T follicular helper cell (primary cell): ENCODE measurements around the gene INPP5B.

ENCODE experiments used
- DNase-seq: peaks from one replicate; pipeline ENCODE4 v3.0.0-alpha.2; 2020; ENCODE audit warnings: low read depth

The INPP5B gene

DNA sequence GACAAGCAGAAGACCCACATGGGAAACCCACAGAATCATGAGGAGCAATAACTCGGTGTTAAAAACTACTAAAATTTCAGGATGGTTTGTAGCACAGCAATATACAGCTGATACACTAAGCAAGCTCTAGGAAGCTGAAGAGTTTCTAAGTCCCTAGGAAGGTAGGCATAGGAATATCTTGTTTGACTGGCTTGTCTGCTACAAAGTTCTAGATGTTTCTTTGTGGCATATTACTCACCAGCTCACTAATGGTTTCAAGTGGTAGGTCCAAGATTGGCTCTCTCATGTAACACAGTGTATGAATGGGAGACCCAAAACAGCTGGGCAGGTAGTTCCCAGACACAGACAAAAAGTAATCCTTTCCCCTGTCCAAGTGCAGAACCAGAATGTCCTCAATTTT is 74.2 kb downstream of the INPP5B start:
- DNase-seq: no peak

DNA sequence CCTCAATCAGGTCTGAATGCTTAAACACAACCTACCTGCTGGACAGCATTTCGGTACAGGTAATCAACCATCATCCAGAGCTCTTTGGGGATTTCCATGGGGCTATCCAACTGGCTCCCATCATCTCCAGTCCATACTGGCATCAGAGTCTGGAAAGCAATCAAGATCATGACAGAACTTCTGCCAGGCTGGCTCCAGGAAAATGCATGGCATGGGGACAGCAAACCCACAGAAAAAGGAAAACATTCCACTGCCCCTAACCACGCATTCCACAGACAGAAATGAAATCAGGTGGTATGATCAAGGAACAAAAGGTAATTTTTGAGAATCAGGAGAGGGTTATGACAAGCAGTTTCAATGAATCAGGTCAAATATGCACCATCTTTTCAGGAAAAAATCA is 78.4 kb downstream of the INPP5B start:
- DNase-seq: no peak

DNA sequence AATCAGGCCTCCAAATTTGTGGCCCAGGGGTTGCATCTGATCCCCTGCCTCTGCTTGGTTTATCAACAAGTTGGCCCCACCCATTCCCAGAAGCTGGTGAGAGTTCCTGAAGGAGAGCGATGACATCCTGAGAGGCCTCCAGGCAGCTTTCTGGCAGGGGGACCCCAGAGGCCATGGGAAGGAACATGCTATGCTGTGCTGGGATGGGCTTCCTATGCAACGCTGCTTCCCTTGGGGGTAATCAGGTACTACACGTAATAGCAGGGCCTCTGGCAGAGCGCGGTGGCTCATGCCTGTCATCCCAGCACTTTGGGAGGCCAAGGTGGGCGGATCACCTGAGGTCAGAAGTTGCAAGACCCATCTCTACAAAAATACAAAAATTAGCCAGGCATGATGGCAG is 79.1 kb downstream of the INPP5B start:
- no peak for DNase-seq

DNA sequence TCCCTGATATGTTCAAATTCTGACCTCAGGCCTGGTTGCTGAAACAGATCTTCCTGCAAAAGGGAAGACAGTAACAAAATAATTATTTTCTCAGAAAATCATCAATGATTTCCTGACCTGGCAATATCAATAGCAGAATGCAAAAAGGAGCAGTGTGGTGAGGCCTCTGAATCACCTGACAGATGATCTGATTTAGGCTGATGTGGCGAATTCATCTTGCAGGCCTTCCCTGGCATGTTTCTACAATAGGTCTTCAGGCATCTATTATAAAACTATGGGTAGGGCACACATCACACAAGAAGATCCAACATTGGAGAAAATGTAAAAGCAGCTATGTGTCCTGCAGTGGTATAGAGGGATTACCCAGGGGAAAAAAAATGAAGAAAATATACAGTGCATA is 80.4 kb downstream of the INPP5B start:
- no peak for DNase-seq

DNA sequence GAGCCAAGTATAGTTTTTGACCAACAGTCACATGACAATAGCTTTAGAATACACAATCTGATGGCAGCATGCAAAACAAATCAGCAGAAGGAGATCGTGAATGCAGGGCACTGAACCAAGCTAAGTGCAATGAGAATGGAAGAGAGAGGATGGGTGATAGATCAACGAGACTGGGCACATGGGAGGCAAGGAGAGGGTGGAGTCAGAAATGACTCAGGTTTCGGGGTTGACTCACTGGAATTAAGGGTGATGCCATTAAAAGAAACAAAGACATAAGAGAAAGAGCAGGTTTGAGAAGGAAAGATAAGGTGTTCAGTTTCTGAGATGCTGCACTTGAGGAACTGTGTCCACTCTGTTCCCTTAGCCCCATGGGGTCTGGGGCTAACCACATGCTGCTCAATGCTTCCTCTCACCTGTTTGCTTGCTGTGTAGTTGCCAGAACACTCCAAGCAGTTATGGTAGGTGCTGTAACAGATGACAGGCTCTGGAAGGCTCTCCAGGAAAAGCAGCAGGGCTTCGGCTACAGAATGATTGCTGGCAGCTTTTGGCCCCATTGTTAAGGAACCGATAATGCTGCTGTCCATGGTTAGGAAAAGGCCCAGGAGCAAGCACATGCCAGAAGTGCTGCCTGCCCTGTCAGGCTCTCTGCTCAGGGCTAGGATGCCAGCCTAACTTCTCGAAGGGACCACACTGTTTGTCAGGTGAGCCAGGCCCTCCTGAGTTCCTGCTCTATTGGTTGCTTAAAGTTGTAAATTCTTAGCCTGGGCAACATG is 81.3 kb downstream of the INPP5B start:
- DNase-seq: no peak

DNA sequence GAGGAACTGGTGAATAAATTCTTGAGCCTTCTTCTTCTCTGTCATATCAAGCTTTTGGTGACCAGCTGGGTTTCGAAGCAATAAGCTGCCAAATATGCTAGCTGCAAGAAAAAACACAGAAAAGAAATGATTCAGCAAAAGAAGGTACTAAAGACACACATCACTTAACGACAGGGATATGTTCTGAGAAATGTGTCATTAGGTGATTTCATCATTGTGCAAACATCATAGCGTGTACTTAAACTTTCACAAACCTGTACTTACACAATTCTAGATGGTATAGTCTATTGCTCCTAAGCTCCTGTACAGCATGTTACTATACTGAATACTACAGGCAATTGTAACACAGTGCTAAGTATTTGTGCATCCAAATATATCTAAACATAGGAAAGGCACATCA is 84.5 kb downstream of the INPP5B start:
- no peak for DNase-seq

DNA sequence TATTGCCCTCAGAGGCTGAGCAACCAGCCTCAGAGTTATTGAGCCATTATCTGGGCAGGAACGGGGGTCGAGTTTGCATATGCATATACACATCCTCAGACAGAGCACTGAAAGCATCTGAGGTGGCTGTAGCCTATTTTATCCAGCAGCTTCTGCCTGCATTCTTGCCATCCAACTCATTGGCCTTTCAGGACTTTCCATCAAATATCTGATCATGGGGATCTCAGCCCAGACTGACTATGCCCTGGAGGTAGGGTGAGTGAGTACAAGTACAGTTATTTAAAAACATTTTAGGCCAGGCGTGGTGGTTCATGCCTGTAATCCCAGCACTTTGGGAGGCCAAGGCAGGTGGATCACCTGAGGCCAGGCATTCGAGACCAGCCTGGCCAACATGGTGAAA is 85.7 kb downstream of the INPP5B start:
- DNase-seq: no peak

DNA sequence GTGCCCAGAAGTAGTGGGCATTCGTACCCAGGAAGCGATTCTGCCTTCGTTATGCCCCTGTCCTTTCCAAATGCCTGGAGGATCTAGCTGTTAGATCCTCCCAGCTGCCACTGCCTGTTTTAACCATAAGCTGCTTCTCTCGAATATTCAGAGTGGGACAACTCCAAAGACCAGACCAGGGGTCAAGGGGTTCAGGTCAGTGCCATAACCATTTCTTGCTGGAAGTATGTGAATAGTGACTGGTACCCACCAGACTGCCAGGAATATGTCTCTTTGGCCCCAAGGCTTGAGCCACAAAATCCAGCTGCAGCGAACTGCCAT is 86.5 kb downstream of the INPP5B start:
- DNase-seq: no peak

DNA sequence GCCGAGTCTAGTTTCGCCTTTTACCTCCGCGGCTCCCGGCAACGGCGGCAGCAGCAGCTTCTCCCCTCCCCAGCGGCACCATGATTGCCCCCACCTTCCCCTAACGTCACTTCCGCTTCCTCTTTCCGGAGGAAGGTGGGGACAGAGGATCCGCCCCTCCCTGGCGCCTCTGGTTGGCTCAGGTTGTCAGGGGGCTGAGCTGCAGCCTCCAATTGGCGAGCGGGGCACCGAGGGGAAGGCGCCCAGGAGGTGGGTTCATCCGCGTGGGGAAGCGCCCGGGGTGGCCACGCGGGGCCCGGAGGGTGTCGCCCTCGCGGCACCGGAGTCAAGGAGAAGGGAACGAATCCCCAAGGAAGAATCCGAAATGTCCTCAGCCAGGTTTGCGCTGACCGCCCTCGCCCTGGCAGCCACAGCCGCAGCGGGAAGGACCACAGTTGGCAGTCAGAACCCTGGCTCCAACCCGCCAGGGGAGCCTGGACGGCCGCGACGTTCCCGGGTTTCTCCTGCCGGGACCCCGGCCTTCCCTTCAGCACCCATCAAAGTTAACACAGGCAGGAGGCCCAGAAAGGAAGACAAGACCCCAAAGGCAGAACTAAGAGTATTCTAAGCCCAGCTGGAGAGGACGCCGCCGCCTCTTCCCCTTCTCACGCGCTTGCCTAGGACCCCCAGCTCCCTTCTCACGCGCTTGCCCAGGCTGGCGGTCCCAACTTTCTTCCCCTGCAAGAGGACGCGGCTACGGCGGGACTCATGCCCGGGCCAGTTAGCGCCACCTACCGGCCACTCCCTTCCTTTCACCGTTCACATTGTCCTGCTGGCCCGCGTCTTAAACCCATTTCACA is 87.1 kb downstream of the INPP5B start, which contains the start of gene MTF1:
Gene MTF1 (minus strand): TSS at position 86 of the 839 bp plus-strand sequence. CDS start 1,934 bp downstream, outside the sequence.
- peak; percentile 96 for DNase-seq

DNA sequence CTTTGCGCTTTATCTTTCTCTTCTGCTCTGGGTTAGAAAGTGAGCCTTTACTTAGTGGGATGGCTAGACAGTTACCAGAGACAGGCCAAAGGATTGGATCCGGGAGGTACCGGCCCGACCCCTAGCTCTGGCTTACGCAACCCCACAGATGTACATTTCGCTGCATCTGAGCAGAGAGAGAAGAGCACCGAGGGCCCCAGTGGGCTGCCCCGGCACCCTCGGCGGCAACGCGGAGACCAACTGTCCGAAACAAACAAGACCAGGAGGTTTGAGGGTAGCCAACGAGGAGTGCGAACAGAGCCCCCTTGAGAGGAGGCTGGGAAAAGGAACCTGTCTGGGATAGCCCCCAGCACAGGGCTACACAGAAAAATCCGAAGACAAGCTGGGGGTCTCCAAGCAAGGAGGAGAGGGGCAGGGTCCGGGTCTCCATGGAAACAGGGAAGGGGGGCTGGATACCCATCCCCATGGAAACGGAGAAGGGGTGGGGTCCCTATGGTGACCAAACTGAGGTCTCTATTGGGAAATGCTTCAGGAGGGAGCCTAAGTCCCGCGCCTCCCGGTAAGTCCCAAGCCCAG is 87.8 kb downstream of the INPP5B start:
- no peak for DNase-seq

DNA sequence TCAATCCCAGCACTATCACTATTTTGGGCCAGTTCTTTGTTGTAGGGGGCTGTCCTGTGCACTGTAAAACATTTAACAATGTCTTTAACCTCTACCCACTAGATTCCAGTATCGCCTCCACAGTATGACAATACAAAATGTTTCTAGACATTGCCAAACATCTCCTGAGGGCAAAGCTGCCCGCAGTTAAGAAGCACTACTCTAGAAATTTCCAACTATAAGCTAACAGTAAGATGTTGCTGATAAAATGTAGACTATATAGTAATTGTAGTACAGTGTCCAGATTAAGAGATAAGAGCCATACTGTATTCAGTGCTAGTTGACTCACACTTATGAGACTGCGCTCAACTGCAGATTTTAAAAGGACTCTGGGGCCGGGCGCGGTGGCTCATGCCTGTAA is 92.4 kb downstream of the INPP5B start:
- DNase-seq: no peak

DNA sequence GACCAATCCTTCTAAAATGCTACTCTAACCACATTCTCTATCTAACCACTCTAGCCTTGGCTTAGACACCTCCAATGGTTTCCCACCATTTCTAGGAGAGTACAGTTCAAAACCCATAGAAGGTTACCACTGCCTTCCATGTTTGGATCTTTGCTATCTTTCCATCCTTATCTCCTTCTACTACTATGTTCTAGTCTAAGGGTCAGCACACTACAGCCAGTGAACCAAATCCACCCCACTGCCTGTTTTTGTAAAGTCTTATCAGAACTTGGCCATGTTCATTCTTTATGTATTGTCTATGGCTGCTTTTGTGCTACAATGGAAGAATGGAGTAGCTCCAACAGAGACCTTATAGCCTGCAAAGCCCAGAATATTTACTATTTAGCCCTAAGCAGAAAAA is 93.7 kb downstream of the INPP5B start:
- DNase-seq: no peak

DNA sequence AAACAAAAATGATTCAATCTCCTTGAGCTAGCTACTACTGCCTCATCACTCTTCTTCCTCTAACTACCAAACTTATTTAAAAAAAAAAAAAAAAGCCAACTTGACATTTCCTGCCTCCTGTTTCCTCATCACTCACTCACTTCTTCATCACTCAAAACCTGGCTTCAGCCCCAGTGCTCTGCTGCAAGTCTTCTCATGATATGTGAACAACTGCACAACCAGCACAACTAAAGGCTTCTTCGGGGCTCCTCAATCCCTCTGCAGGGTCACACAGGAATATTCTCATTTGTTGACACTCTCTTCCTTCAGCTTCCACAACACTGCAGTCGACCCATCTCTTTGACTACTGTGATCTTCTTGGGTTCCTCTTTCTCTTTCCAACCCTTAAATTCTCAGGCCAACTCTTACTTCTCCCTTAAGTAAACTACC is 95.1 kb downstream of the INPP5B start:
- no peak for DNase-seq

DNA sequence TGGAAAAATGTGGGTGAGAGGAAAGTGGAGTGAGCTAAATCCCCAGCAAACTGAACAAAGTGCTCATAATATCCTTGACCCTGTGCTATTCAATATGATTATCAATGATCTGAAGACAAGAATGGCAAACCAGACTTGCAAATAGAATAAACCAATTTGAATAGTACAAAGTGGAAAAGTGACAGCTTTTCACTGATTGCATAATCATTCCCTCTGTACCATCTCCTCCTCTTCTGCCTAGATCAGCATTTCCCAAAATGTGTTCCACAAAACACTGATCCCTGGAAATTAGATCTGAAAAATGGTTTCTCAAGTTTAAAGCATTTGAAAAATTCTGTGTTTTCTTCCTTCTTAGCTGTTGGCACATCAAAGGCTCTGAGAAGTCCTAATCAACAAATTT is 95.6 kb downstream of the INPP5B start:
- DNase-seq: no peak

DNA sequence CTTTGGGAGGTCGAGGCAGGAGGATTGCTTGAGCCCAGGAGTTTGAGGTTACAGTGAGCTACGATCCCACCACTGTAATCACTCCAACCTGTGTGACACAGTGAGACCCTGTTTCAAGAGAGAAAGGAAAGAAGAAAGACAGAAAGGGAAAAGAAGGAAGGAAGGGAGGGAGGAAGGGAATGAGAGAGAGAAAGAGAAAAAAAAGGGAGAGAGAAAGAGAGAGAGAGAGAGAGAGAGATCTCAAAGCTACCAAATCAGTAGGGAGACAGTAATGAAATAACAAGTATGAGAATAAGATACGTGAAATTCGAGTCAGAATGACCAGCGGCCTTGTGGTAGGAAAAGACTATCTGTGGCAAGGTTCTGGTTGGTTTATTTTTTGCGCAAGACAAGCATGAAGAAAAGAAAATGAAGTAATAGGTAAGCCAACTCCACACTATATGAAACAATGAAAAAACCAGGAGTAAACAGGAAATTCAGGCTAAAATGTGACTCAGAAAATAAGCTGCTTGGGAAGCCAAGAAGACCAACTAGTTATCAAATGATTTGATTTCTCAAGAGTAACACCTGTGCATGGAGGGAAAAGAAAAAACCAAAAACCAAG is 96.4 kb downstream of the INPP5B start:
- DNase-seq: no peak

DNA sequence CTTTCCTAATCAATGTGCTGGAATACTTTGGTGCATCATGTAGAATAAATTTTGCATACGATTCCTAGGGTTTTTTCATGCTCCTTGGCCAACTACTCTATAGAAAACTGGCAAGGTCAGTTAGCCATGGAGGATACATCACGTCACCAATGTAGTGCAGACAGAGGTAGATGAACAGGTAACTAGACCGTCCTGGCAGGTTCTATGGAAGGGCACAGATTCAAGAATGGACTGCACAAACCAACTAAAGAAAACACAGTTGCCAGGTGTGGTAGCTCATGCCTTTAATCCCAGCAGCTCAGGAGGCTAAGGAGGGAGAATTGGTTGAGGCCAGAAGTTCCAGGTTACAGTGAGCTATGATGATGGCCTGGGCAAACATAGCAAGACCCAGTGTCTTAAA is 97.4 kb downstream of the INPP5B start:
- DNase-seq: no peak

DNA sequence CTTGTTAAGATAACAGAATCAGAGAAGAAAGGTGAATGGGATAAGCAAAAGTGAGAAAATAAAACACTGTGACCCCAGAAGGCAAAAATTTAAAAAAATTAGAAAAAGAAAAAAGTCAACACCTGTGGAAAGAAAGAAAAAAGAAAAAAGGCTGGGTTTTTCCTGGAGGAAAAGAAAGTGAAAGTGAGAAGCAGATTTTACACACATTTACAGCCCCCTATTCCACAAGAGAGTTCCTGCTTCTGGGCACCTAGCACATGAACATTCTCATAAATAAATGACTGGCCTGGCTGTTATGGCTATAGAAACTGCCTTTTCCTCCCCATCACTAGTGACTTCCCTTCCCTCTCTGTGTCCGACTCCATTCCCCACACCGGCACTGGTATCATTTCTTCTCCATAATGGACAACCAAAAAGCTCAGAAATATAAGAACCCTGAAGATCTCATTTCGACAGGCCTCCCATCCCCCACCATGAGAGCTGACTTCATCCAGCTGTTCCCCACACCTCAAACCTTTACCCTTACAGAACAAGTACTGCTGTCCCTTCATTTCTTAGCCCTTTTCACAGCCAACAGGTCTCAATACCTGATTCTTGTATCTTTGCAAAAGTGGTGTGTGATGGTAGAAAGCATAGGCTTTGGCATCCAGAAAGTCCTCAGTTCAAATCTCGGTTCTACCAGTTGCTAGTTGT is 100.1 kb downstream of the INPP5B start:
- DNase-seq: no peak

DNA sequence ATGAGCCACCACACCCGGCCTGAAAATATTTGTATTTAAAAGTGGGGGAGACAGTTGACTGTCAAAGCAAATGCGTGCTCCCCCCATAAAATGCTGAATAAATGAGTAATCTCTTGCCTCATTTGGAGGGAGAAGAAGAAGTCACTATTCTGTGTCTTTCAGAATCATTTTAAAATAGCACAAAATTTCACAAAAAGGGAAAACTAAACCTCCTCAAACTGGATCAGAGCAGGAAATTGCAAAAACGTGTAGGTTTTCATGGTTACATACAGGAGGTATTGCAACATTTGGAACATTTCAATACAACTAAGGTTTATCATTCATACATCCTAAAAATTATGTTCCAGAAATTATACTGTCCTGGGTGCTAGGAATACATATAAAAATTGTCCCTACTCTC is 101.1 kb downstream of the INPP5B start:
- no peak for DNase-seq

DNA sequence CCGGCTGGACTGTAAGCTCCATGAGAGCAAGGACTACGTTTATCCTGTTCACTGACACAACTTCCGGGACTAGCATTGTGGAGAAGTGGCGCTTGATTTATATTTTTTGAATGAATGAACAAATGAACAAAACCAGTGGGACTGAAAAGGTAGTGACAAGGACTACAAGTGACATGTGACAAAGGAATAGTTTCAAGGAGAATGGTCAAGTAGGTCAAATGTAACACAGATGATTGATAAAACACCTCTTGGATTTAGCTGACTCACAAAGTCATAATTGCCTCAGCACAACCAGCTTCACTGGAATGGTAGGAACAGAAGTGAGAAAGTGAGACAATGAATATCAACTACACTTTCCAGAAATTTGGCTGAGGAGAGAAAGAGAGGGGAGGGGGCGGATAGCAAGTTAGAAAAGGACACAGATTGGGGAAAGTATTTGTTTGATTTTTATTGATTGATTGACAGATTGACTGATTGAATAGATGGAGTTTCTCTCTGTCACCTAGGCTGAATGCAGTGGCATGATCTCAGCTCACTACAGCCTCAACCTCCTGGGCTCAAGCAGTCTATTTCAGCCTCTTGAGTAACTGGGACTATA is 101.7 kb downstream of the INPP5B start:
- no peak for DNase-seq

DNA sequence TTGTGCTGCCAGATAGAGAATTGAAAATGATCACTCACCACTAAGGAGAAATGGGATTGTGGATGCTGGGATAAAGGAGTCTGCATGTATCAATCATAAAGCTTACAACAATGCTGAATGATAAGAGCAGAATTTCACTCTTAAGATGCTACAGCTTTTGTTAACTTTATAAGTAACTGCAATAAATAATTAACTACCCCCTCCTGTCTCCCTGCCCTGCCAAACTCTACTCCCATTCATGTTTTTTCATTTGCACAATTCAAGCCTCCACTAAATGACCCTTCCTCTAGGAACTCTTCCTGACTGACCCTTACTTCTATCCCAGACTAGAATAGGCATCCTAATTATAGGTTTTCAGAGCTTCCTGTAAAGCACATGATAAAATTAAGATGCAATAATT is 102.3 kb downstream of the INPP5B start:
- no peak for DNase-seq

DNA sequence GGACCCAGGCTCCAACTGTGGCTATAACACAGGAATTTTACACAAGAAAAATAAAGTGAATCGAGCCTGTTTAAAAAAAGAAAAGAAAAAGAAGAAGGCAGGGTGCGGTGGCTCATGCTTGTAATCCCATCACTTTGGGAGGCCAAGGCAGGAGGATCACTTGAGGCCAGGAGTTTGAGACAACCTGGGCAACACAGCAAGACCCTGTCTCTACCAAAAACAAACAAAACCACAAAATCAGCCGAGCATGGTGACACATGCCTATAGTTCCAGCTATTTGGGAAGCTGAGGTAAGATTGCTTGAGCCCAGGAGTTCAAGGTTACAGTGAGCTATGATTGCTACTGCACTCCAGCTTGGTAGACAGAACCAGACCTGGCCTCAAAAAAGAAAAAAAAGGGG is 105.2 kb downstream of the INPP5B start:
- no peak for DNase-seq

DNA sequence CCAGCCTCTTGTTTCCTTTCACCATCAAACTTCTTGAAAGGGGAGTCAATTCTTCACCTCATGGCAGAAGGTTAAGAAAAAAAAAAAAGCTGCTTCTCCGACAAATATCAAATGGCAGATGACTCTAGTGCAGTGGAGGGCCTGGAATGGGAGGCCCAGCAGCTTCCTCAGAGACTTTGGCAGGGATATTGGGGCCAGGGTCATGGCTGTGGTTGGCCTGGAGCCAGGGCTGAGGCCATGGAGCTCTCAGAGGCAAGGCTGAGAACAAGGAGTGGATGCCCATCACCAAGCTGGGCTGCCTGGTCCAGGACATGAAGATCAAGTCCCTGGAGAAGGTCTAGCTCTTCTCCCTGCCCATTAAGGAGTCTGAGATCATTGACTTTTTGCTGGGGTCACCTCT is 106.1 kb downstream of the INPP5B start:
- DNase-seq: no peak
